ENCODE data around the gene MUSTN1. TPM values are rescaled to one million over a fixed set of nuclear protein-coding genes. Genes with fewer than 3 reads are reported as not detected.

The MUSTN1 gene
- total RNA-seq (ENCODE audit: unreplicated experiment) = 3.5 TPM
- long read RNA-seq, partial matches to known transcripts = 0 of 3 reads
- long read RNA-seq, other reads (novel, unspliced or antisense) = 0 of 3 reads

GRCh38 chr3:52834871-52835501 is at the start of gene MUSTN1:
Gene MUSTN1 (minus strand): TSS chr3:52835019. CDS start chr3:52834948, 71 bp downstream.
- no peak for TF ChIP-seq CTCF (IDR thresholded peaks at IDR 0.05; ENCODE audit: partially characterized antibody, unreplicated experiment)
- H3K27ac Mint-ChIP-seq (ENCODE audit: unreplicated experiment) = peak within 1 kb of the TSS; percentile 71
- H3K36me3 Mint-ChIP-seq (ENCODE audit: unreplicated experiment) = no peaks in the 10 kb centered on the region
- H3K9me3 Mint-ChIP-seq (ENCODE audit: unreplicated experiment) = peaks cover 10% of the 10 kb centered on the region
- H3K27me3 Mint-ChIP-seq (ENCODE audit: unreplicated experiment) = peaks cover 8% of the 10 kb centered on the region
- peak; percentile 57 for DNase-seq
- peaks cover 31% of the 10 kb centered on the region for H3K4me1 Mint-ChIP-seq (ENCODE audit: low read depth, unreplicated experiment)
- H3K4me3 Mint-ChIP-seq (ENCODE audit: unreplicated experiment) = peak within 1 kb of the TSS; percentile 73

- H3K27me3 Mint-ChIP-seq (ENCODE audit: unreplicated experiment) = no peaks in the 10 kb centered on the region
- H3K4me1 Mint-ChIP-seq (ENCODE audit: low read depth, unreplicated experiment) = no peaks in the 10 kb centered on the region
- no peak overlapping the region for H3K4me3 Mint-ChIP-seq (ENCODE audit: unreplicated experiment)
- TF ChIP-seq CTCF (IDR thresholded peaks at IDR 0.05; ENCODE audit: partially characterized antibody, unreplicated experiment) = no peak
- H3K27ac Mint-ChIP-seq (ENCODE audit: unreplicated experiment) = no peak overlapping the region
- H3K9me3 Mint-ChIP-seq (ENCODE audit: unreplicated experiment) = peaks cover 1% of the 10 kb centered on the region
- no peak for DNase-seq
- H3K36me3 Mint-ChIP-seq (ENCODE audit: unreplicated experiment) = peaks cover 14% of the 10 kb centered on the region
Measured at GRCh38 chr3:52882377-52882776, 47.6 kb upstream of the MUSTN1 start.

GRCh38 chr3:52881871-52882270 is 47.1 kb upstream of the MUSTN1 start:
- no peaks in the 10 kb centered on the region for H3K27me3 Mint-ChIP-seq (ENCODE audit: unreplicated experiment)
- no peak for DNase-seq
- no peak for TF ChIP-seq CTCF (IDR thresholded peaks at IDR 0.05; ENCODE audit: partially characterized antibody, unreplicated experiment)
- peaks cover 1% of the 10 kb centered on the region for H3K9me3 Mint-ChIP-seq (ENCODE audit: unreplicated experiment)
- no peak overlapping the region for H3K4me3 Mint-ChIP-seq (ENCODE audit: unreplicated experiment)
- no peaks in the 10 kb centered on the region for H3K4me1 Mint-ChIP-seq (ENCODE audit: low read depth, unreplicated experiment)
- H3K36me3 Mint-ChIP-seq (ENCODE audit: unreplicated experiment) = peaks cover 14% of the 10 kb centered on the region
- no peak overlapping the region for H3K27ac Mint-ChIP-seq (ENCODE audit: unreplicated experiment)

- Mint-ChIP-seq H3K27me3 (ENCODE audit: unreplicated experiment) (no peaks in the 10 kb centered on the region), H3K36me3 (ENCODE audit: unreplicated experiment) (peaks cover 10% of the 10 kb centered on the region), H3K4me1 (ENCODE audit: low read depth, unreplicated experiment) (no peaks in the 10 kb centered on the region), H3K27ac (ENCODE audit: unreplicated experiment) (no peak overlapping the region), H3K9me3 (ENCODE audit: unreplicated experiment) (peaks cover 1% of the 10 kb centered on the region), H3K4me3 (ENCODE audit: unreplicated experiment) (no peak overlapping the region)
- DNase-seq = no peak
- TF ChIP-seq CTCF (IDR thresholded peaks at IDR 0.05; ENCODE audit: partially characterized antibody, unreplicated experiment) = no peak
Measured at GRCh38 chr3:52880474-52880873, 45.7 kb upstream of the MUSTN1 start.

- TF ChIP-seq CTCF (IDR thresholded peaks at IDR 0.05; ENCODE audit: partially characterized antibody, unreplicated experiment) = no peak
- H3K4me3 Mint-ChIP-seq (ENCODE audit: unreplicated experiment) = no peak overlapping the region
- H3K9me3 Mint-ChIP-seq (ENCODE audit: unreplicated experiment) = peaks cover 1% of the 10 kb centered on the region
- H3K4me1 Mint-ChIP-seq (ENCODE audit: low read depth, unreplicated experiment) = no peaks in the 10 kb centered on the region
- no peaks in the 10 kb centered on the region for H3K27me3 Mint-ChIP-seq (ENCODE audit: unreplicated experiment)
- no peak for DNase-seq
- H3K27ac Mint-ChIP-seq (ENCODE audit: unreplicated experiment) = no peak overlapping the region
- H3K36me3 Mint-ChIP-seq (ENCODE audit: unreplicated experiment) = peaks cover 6% of the 10 kb centered on the region
Measured at GRCh38 chr3:52880047-52880446, 45.2 kb upstream of the MUSTN1 start.
